ENCODE results near the gene BET1L.
A peak's percentile ranks its signal among the peaks of the same experiment; 100 is the strongest.
"Not testable (repeated sequence)": the region's sequence is repeated elsewhere in the genome, so short reads cannot be mapped to it uniquely, and the experiment has no call there.

BET1L gene

DNA sequence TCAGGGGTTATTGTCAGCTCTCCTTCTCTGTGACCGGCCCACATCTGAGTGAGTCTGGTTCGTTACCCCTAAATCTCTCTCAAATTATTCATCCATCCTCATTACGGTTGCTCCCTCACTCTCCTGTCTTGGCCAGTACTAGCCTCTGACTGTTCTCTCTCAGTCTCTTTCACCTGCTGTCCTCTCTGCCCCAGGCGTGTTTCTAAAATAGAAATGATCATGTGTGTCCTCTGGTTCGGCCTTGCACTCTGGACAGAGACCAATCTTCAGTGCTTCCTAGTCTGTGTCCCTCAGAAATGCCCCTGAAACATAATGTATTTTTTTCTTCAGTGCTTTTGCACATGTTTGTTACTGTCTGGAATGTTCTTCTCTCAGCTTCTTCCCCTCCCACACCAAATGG, 34.4 kb upstream of the BET1L start:
- Histone ChIP-seq H3K4me3 (ENCODE audit: low read depth, low read length) (no peak overlapping the region), H3K36me3 (peaks cover 71% of the 10 kb centered on the region), H3K27me3 (ENCODE audit: insufficient read depth, low read depth, severe bottlenecking) (no peaks in the 10 kb centered on the region), H3K27ac (no peak overlapping the region), H3K9me3 (ENCODE audit: severe bottlenecking) (no peaks in the 10 kb centered on the region)
- DNase-seq: no peak
- TF ChIP-seq, protein P1, sequence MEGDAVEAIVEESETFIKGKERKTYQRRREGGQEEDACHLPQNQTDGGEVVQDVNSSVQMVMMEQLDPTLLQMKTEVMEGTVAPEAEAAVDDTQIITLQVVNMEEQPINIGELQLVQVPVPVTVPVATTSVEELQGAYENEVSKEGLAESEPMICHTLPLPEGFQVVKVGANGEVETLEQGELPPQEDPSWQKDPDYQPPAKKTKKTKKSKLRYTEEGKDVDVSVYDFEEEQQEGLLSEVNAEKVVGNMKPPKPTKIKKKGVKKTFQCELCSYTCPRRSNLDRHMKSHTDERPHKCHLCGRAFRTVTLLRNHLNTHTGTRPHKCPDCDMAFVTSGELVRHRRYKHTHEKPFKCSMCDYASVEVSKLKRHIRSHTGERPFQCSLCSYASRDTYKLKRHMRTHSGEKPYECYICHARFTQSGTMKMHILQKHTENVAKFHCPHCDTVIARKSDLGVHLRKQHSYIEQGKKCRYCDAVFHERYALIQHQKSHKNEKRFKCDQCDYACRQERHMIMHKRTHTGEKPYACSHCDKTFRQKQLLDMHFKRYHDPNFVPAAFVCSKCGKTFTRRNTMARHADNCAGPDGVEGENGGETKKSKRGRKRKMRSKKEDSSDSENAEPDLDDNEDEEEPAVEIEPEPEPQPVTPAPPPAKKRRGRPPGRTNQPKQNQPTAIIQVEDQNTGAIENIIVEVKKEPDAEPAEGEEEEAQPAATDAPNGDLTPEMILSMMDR (IDR thresholded peaks at IDR 0.05; ENCODE audit: low read depth, low read length): no peak

DNA sequence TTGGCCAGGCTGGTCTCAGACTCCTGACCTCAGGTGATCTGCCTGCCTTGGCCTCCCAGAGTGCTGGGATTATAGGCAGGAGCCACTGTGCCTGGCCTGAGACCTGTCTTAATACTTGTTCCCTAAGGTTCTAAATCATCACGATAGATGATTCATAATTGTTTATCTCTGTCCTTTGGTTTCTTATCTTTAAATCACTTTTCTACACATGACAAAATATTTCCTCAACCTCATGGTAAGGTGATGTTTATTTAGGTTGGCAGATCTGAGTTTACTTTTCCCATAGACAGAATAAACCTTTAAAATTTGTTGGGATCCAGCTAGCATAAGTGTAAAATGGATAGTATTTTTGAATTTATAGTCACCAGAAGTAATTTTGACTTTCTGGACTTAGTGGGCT, 33.1 kb upstream of the BET1L start:
- Histone ChIP-seq H3K4me3 (ENCODE audit: low read depth, low read length) (no peak overlapping the region), H3K36me3 (peaks cover 58% of the 10 kb centered on the region), H3K27me3 (ENCODE audit: insufficient read depth, low read depth, severe bottlenecking) (no peaks in the 10 kb centered on the region), H3K27ac (no peak overlapping the region), H3K9me3 (ENCODE audit: severe bottlenecking) (no peaks in the 10 kb centered on the region)
- TF ChIP-seq, protein P1 (IDR thresholded peaks at IDR 0.05; ENCODE audit: low read depth, low read length): no peak
- no peak for DNase-seq

DNA sequence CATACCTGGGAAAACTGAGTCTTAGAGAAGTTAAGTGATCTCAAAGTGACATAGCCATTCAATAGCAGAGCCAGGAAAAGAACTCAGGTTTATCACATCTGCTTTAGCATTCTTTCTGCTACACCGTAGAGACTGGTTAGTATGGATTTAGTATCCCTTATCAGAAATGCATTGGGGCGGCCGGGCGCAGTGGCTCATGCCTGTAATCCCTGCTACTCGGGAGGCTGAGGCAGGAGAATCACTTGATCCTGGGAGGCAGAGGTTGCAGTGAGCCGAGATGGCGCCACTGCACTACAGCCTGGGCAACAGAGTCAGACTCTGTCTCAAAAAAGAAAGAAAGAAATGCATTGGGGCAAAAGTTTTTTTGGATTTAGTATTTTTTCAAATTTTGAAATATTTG, 31.1 kb upstream of the BET1L start:
- DNase-seq; H3K27me3 ChIP-seq (ENCODE audit: insufficient read depth, low read depth, severe bottlenecking); H3K27ac ChIP-seq; H3K9me3 ChIP-seq (ENCODE audit: severe bottlenecking); H3K4me3 ChIP-seq (ENCODE audit: low read depth, low read length): not testable (repeated sequence)
- peaks cover 40% of the 10 kb centered on the region for H3K36me3 ChIP-seq

DNA sequence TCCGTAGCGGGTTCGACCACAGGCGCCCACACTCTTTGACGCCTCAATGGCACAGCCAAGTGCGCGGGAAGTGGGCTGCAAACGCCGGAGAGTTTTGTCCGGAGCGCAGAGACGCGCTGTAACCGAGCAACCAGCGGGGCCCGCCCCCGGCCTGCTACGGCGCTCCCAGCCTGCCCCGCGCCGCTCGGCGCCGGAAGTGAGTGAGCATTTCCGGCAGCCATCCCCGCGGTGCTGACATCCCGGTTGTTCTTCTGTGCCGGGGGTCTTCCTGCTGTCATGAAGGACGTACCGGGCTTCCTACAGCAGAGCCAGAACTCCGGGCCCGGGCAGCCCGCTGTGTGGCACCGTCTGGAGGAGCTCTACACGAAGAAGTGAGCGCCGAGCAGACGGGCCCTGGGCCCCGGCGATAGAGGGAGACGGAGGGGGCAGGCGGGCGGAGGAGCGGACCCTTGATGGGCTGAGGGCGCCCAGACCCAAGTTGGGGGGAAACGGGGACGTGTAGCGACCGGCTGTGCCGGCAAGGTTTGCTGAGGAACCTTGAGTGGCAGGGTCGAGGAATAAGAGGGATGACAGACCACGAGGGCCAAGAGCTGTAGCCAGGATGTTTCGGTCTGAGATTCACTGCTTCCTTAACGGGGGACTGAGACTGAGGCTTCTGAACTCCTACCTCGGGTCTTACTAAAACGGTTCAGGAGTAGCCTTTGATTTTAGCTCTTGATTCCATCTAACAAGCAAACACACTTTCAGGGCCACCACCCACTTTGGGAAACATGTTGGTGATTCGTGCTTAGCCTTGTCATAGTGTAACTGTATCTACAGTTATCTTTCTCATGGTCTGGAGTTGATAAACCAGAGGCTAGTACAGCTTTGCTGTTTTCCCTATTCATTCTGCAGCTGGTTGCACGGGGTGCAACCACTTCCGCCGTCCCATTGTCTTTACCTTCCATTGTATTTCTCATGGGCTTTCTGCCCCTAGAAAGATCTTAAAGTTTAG, 29.9 kb upstream of the BET1L start, which contains the start of gene PSMD13:
Gene PSMD13, plus strand, starts transcription at position 203 of the 994 bp plus-strand sequence. Its CDS starts 74 bp downstream, at position 277.
- TF ChIP-seq, protein P1 (IDR thresholded peaks at IDR 0.05; ENCODE audit: low read depth, low read length): no peak
- peaks cover 28% of the 10 kb centered on the region for H3K36me3 ChIP-seq
- no peaks in the 10 kb centered on the region for H3K9me3 ChIP-seq (ENCODE audit: severe bottlenecking)
- DNase-seq: peak; percentile 76
- peak within 1 kb of the TSS; percentile 93 for H3K4me3 ChIP-seq (ENCODE audit: low read depth, low read length)
- no peaks in the 10 kb centered on the region for H3K27me3 ChIP-seq (ENCODE audit: insufficient read depth, low read depth, severe bottlenecking)
- H3K27ac ChIP-seq: peak within 1 kb of the TSS; percentile 97

DNA sequence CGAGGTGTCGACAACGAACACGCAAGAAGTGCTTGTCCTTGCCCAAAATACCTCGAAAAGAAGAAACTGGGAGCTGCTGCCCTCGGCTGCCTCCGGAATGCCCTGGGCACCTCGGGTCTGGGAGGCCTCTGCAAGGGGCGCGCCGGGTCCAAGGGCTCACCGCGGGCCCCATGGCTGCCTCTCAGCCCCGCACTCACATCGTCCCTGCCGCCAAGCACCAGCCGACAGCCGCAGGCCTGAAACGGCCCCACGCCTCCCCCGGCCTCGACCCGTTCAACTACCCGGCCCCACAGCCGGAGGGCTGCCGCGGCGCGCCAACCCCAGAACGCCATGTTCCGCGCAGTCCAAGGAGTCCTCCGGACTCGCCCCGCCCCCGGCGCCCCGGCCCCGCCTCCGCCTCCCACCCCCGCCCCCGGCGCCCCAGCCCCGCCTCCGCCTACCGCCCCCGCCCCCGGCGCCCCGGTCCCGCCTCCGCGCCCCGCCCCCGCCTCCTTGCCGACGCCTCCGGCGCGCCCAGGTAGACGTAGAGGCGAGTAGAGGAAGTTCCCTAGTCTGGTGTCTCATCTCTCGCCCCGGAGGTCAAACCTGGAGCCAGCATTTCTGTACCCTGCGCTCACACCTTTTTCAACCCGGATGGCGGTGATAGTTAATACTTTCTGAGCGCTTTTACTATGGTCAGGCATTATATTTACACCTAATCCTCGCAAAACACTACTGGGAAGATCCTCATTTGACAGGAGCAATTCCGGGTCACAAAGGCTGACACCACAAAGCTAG, 29.0 kb upstream of the BET1L start, which contains the start of gene SIRT3:
Gene SIRT3, minus strand, starts transcription at position 346 of the 777 bp plus-strand sequence. Its CDS starts 14 bp downstream, at position 332.
- TF ChIP-seq, protein P1 (IDR thresholded peaks at IDR 0.05; ENCODE audit: low read depth, low read length): 0 out of 2 replicates have a peak, but pooled peaks have one; percentile 3
- Histone ChIP-seq H3K36me3 (peaks cover 21% of the 10 kb centered on the region), H3K27me3 (ENCODE audit: insufficient read depth, low read depth, severe bottlenecking) (no peaks in the 10 kb centered on the region), H3K4me3 (ENCODE audit: low read depth, low read length) (peak within 1 kb of the TSS; percentile 93), H3K27ac (peak within 1 kb of the TSS; percentile 97), H3K9me3 (ENCODE audit: severe bottlenecking) (no peaks in the 10 kb centered on the region)
- DNase-seq: peak; percentile 83

DNA sequence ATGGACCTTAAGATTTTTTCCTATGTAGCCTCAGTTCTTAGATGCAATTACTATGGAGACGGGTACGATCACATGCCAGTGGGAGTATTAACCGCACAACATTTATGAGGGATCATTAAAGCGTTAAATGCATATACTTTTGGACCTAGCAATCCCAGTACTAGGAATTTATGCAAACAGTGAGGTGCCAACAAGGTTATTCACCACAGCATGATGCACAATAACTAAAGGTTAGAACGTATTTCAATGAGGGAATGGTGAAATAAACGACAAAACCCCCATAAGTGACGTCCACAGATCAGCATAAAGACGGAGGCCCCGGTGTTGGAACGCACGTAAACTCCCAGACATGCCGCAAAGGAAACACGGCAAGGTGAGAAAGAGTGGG, 28.4 kb upstream of the BET1L start:
- TF ChIP-seq, protein P1 (IDR thresholded peaks at IDR 0.05; ENCODE audit: low read depth, low read length): no peak
- Histone ChIP-seq H3K36me3 (peaks cover 15% of the 10 kb centered on the region), H3K9me3 (ENCODE audit: severe bottlenecking) (no peaks in the 10 kb centered on the region), H3K27me3 (ENCODE audit: insufficient read depth, low read depth, severe bottlenecking) (no peaks in the 10 kb centered on the region), H3K4me3 (ENCODE audit: low read depth, low read length) (peak overlapping the region; percentile 88), H3K27ac (peak overlapping the region; percentile 86)
- DNase-seq: no peak
